Cardiac fibroblast (primary cell): Measurements from ENCODE around the gene MCM8.

Experiments
- DNase-seq, 2 donors: peaks; one replicate each; pipeline versions ENCODE4 v3.0.0 to v3.0.0-alpha.2; 2010; ENCODE audit warnings: low read depth in 2 of 2
- H3K4me3 ChIP-seq, 2 donors: replicated peaks in 1 of 2; 1 replicate in 1 of 2; 2 replicates in 1 of 2; pipeline ENCODE4 v1.5.1; 2011; ENCODE audit warnings: low read depth in 2 of 2, low read length in 2 of 2, mild to moderate bottlenecking in 2 of 2, moderate library complexity in 1 of 2
- TF ChIP-seq, protein P1 (sequence below): IDR thresholded peaks from one replicate; pipeline ENCODE4 v1.5.1; 2011; ENCODE audit warnings: low read depth, mild to moderate bottlenecking, low read length, inconsistent platforms

The MCM8 gene

DNA sequence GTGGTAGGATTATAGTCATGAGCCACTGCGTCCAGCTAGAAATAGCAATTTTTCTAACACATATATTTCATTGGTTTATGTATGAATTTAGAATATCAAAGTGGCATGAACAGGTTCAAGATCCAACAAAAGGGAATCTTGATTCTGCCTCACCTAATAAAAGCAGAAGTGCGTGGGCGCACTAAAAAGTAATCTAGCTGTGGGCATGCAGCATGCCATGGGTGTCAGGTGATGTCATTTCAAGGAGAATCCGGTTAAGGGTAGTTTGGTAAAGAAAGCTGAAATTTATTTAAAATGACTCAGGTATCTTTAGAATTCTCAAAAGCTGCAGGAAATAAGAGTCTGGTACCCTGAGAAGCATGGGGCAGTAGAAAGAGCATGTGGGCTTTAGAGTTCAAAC is 85.8 kb downstream of the MCM8 start:
- H3K4me3 ChIP-seq, result no peak overlapping the region
- DNase-seq, result no peak
- TF ChIP-seq, protein P1, sequence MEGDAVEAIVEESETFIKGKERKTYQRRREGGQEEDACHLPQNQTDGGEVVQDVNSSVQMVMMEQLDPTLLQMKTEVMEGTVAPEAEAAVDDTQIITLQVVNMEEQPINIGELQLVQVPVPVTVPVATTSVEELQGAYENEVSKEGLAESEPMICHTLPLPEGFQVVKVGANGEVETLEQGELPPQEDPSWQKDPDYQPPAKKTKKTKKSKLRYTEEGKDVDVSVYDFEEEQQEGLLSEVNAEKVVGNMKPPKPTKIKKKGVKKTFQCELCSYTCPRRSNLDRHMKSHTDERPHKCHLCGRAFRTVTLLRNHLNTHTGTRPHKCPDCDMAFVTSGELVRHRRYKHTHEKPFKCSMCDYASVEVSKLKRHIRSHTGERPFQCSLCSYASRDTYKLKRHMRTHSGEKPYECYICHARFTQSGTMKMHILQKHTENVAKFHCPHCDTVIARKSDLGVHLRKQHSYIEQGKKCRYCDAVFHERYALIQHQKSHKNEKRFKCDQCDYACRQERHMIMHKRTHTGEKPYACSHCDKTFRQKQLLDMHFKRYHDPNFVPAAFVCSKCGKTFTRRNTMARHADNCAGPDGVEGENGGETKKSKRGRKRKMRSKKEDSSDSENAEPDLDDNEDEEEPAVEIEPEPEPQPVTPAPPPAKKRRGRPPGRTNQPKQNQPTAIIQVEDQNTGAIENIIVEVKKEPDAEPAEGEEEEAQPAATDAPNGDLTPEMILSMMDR, result no peak

DNA sequence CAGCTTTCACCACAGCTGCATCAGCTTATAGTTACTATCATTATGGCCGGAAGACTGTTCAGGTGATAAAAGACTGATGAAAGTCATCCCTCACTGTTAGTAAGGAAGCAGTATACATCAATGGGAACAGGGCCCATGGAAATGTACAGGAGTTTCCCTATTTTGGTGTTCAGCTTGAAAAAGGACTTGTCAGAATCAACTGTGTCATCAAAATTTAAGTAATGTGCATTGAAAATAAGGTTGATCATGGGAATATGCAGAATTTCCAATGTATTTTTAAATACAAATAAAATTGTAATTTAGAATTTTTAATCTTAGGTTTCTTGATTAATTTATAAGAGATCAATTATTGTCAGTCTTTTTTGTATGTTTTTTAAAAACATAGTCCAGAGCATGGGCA is 86.6 kb downstream of the MCM8 start:
- TF ChIP-seq, protein P1, result no peak
- no peak for DNase-seq
- no peak overlapping the region for H3K4me3 ChIP-seq

DNA sequence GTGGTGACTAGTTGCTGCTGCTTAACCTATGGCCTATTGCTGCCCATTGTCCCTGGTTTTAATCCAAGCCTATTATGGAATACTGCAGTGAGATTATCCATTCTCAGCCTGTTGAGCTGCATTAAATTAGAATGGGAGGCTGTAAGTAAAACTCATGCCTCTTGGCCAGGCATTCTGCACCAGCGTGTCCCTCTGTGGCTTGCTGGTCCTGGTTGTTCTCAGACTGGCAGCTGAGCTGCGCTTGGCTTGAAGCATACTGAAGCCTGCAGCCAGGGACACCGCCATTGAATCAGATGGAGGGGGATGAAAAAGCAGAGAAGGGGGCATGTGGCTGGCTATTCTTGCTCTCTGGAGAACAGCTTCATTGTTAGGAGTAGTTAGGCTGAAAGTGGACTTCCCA is 87.8 kb downstream of the MCM8 start:
- no peak for DNase-seq
- TF ChIP-seq, protein P1, result no peak
- H3K4me3 ChIP-seq, result no peak overlapping the region

DNA sequence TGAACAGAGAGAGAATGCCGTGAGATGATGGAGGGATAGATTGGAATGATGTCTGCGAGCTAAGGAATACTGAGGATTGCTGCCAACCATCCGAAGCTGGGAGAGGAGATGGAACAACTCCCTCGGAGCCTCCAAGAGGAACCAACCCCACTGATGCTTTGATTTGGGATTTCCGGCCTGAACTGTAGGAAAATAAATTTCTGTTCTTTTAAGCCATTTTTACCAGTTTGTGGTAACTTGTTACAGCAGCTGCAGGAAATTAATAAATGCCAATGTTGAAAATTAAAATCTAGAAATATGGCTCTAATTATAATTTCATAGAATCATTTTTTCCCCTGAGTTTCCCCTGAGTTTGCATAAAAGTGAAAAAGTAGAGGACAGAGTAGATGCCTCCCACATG is 89.3 kb downstream of the MCM8 start:
- no peak overlapping the region for H3K4me3 ChIP-seq
- TF ChIP-seq, protein P1, result no peak
- DNase-seq, result no peak

DNA sequence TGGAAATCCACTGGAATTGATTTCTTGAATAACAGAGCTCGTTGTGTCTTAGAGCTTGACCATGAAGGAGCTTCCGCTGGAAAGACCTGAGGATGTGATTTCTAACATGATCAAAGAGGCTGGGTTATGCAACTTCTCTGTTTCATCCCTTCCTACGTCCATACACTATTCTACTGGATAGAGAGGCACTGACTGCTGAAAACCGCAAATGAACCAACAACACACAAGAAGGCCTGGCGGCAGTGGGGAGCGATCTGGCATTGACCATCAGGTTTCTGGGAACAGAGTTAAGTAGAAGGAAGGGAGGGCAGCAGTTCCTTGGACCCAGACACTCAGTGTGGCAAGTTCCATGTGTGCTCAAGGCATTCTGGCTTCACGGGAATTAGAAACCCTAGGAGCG is 90.1 kb downstream of the MCM8 start:
- DNase-seq, result no peak
- H3K4me3 ChIP-seq, result no peak overlapping the region
- TF ChIP-seq, protein P1, result no peak

DNA sequence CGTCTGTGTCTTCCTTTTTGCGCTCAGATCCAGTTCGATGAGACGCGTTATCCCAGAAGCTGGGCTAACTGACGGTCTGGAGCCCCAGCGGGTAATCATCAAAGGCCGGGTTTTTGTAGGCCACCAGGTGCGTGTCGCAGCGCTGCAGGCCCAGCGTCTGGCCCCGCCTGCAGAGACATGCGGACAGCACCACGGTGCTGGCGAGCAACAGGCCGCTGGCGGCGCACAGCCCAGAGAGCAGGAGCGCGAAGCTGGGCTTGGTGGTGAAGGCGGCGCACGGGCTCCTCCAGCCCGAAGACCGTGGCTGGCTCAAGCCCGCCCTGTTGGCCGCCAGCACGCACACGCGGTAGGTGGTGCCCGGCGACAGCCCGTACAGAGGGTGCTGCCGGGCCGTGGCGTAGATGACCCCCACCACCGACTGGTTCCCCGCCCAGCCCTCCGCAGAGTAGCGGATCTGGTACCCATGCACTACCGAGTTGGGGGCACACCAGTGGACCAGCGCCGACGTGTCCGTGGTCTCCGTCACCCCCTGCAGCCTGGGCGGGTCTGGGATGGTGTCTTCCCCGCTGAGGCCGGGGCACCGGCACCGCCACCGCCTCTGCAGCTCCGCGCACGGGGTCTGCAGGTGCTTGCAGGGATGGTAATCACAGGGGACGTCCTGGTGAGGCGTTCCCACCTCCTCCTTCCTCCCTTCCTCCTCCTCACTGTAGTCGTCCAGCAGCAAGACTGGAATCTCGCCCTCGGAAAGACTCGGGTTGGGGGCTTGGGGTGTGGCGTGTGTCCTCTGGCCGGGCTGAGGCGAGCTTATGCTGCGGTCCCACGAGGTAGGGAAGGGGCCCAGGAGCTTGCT is 90.7 kb downstream of the MCM8 start:
- TF ChIP-seq, protein P1, result no peak
- DNase-seq, result no peak
- no peak overlapping the region for H3K4me3 ChIP-seq
